GM18870 (cell line): ENCODE measurements around the gene TMEM181.
"Not testable (repeated sequence)": the region's sequence is repeated elsewhere in the genome, so short reads cannot be mapped to it uniquely, and the experiment has no call there.

ENCODE experiments used
- ATAC-seq: cut with Tn5 transposase; IDR thresholded peaks from one replicate; pipeline ENCODE4 v1.9.1; 2021; ENCODE audit warnings: moderate library complexity; ENCODE audit not compliant: unreplicated experiment

Gene TMEM181

GRCh38 chr6:158593670-158594069 lies 33.8 kb downstream of the TMEM181 start:
- no peak for ATAC-seq

DNA sequence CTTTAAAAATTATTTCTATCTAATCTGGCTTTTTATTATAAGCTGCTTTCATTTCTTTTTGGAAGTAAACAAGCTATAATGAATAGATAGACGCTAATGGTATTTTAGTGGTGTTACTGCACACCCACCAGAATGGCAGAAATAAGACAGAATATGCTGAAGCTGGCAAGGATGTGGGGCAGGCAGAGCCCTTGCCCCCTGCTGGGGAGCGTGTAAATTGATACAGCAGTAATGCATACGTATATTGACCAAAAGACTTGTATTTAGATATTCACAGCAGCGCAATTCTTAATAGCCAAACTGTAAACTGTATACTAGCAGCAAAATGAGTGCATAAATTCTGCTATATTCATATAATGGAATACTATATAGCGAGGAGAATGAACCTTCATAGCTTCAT lies 35.3 kb downstream of the TMEM181 start:
- no peak for ATAC-seq

GRCh38 chr6:158596861-158597260 lies 37.0 kb downstream of the TMEM181 start:
- no peak for ATAC-seq

GRCh38 chr6:158597565-158597964 lies 37.7 kb downstream of the TMEM181 start:
- ATAC-seq: no peak

- ATAC-seq: no peak
Observed at GRCh38 chr6:158599635-158600034, 39.7 kb downstream of the TMEM181 start.

DNA sequence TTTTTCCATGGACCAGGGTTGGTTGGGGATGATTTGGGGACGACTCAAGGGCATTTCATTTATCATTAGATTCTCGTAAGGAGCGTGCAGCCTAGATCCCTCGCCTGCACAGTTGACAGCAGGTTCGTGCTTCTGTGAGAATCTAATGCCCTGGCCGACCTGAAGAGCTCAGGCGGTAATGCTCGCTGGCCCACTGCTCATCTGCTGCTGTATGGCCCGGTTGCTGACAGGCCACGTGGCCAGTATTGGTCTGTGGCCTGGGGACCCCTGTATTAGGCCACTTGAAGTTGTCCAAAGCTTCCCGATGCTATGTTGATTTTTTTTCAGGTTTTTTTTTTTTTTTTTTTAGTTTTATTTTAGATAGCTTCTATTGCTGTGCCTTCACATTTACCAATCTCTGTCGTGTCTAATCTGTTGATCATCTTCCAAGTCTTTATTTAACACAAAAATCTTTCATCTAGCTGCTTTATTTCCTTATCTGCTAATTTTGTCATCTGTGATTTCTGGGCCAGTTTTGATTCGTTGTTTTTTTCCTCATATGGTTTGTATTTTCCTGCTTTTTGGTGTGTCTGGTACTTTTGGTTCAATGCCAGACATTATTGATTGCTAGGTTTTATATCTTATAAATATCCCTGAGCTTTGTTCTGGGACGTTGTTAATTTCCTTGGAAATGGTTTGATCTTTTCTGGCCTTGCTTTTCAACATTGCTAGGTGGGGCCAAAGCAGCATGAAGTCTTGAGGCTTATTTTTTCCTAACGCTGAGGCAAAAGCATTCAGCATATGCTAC lies 43.6 kb downstream of the TMEM181 start:
- ATAC-seq: no peak

DNA sequence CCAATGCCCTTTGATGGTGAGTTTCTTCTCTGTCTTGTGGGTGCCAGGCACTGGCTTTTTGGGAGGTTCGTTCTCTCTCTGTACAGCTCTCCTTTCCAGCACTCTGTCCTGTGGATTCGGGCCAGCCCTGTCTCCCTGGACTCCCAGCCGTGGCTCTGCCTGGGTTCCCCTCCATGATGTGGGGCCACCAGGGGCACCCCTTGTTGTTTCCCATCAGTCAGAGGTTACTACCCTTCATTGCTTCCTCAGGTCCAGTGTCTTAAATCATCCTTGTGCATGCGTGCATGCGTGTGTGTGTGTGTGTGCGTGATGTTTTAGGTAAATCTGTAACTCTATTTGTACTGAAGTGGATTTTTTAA lies 44.1 kb downstream of the TMEM181 start:
- no peak for ATAC-seq

DNA sequence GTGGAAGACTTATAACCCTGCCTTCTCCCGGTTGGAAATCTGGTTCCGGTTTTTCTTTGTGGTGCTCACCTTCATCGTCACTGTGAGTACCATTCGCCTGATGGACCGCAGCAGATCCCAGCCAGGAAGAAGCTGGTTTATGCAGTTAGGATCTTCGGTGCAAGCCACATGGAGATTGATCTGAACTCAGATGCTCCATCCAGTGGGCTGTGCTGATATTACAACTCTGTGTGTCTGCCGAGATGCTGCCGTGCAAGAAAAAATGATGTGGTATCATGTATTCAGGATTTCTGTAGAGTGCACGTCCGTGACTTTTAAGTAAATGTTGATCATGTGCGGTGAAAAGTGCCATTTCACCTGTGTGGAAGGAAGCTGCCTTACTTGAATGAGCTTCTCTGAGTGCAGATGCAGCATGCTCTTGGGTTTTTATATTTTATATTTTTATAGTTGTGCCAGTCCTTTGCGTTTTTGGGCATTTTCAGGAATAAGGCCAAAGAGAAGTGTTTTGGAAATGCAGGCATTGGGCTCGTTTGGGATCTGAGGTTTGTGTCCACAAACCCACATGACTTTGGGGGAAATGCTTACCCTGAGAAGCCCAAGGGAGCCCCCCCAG lies 45.5 kb downstream of the TMEM181 start:
- ATAC-seq: no peak

DNA sequence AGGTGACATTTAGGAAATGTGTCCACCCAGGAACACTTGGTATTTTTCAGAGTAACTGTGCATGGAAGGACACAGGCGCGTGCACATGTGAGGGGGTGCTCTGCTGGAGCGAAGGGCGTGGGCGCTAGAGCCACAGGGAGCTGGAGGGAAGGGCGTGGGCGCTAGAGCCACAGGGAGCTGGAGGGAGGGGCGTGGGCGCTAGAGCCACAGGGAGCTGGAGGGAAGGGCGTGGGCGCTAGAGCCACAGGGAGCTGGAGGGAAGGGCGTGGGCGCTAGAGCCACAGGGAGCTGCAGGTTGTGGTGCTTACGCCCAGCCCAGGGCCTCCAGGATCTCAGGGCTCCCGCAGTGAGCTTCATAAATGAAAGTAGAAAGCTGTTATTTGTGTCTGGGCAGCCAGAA lies 46.1 kb downstream of the TMEM181 start:
- ATAC-seq: not testable (repeated sequence)

GRCh38 chr6:158606935-158607334 lies 47.0 kb downstream of the TMEM181 start:
- ATAC-seq: no peak

- ATAC-seq: no peak
Observed at GRCh38 chr6:158607411-158608170, 47.7 kb downstream of the TMEM181 start.

DNA sequence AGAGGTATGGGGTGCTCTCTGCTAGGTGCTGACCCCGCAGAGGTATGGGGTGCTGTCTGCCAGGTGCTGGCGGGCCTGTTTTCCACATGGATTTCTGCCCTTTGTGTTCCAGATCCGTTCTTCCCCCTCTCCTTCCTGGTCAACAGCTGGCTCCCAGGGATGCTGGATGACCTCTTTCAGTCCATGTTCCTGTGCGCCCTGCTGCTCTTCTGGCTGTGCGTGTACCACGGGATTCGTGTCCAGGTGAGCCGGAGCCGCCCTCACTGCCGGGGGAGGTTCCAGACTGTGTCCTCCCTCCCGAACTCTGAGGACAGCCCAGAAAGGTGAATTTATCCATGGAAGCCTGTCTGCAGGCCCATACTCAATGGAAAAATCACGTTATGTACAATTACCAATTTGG lies 48.3 kb downstream of the TMEM181 start:
- no peak for ATAC-seq

GRCh38 chr6:158609455-158610155 lies 49.7 kb downstream of the TMEM181 start:
- no peak for ATAC-seq

DNA sequence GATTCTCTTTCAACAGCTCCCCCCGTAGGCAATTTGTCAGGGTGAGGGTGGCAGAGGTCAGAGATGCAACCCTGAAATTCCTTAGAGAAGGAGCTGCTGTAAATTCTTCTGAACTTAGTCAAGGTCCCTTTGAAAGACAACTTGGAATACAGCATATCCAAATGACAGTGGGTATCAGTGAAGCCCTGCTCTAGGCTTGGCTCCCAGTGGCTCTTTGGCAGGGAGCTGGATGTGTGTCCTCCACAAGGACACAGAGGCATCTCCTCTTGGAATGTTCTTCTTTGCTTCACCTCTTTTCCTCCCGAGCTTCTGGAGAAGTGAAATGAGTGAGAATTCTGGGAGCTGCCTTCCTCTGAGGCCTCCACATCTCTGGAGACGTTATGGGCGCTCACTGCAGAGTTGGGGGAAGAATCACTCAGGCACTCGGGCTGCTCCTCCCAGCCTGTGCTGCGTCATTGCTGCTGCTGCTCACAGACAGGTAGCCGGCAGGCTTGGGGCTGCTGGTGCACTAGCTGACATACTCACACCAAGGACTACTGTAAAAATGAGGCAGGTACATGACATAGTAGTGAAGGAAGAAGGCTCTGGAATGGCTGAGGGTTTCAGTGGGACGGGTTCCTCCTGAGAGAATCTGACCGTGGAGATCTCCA lies 50.6 kb downstream of the TMEM181 start:
- no peak for ATAC-seq

- no peak for ATAC-seq
Observed at GRCh38 chr6:158611039-158611438, 51.1 kb downstream of the TMEM181 start.

GRCh38 chr6:158611541-158612370 lies 51.9 kb downstream of the TMEM181 start:
- ATAC-seq: no peak

GRCh38 chr6:158614606-158615005 lies 54.7 kb downstream of the TMEM181 start:
- ATAC-seq: not testable (repeated sequence)

- not testable (repeated sequence) for ATAC-seq
Observed at GRCh38 chr6:158618289-158618688, 58.4 kb downstream of the TMEM181 start.

GRCh38 chr6:158619922-158620801 lies 60.3 kb downstream of the TMEM181 start:
- ATAC-seq: no peak
